GM18873 (cell line): ENCODE data around the gene KRT14.
"Not testable (repeated sequence)": the region's sequence is repeated elsewhere in the genome, so short reads cannot be mapped to it uniquely, and the experiment has no call there.

ENCODE experiments used
- ATAC-seq: cut with Tn5 transposase; IDR thresholded peaks from one replicate; pipeline ENCODE4 v1.9.1; 2021; ENCODE audit warnings: mild to moderate bottlenecking, moderate library complexity, moderate number of reproducible peaks; ENCODE audit not compliant: unreplicated experiment, low FRiP score

KRT14 gene

DNA sequence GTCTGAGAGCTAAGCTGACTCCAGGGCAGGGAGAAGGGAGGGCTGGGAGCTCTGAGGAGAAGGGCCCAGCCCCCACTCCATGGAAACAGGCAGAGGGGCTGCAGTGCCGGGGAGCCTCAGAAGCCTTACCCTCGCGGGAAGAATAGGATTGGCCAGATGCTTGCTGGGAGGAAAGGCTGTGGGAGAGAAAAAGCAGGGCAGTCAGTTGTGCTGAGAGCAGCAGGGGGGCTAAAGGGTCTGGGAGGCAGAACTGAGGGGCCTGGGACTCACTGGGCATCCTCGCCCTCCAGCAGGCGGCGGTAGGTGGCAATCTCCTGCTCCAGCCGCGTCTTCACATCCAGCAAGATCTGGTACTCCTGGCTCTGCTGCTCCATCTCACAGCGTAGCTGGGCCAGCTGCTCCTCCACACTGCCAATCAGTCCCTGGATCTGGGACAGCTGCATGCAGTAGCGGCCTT is 23.4 kb upstream of the KRT14 start:
- not testable (repeated sequence) for ATAC-seq

DNA sequence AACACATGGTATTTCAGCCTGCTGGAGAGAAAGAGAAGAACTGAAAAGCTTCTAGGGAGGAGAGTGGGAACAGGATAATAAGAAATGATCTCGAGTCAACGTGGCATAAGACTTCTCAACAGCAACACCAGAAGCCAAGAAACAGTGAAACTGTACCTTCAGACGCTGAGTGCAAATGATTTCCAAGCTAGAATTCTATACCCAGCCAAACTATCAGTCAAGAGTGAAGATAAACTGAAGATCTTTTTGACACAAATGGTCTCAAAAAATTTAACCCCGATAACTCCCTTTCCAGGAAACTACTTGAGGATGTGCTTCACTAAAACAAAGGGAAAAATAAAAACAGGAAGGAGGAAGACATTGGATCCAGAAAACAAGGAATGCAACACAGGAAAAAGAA is 20.2 kb upstream of the KRT14 start:
- ATAC-seq, result not testable (repeated sequence)

DNA sequence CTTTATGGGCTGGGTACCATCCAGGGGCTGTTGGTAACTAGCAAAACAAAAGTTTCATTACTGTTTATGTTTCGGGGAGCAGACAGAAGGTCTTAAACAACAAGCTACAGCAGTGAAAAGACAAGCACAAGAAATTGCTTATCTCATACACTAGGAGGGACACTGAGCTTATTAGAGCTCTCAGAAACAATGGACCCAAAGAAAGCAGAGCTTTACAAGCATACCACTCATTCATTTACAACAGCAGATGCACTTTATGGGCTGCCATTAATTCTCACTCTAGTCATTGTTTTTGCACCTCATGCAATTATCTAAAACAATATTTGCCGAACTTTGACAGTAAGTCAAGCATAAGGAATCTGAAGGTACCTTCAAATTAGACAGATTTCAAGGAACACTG is 15.8 kb upstream of the KRT14 start:
- ATAC-seq, result no peak

DNA sequence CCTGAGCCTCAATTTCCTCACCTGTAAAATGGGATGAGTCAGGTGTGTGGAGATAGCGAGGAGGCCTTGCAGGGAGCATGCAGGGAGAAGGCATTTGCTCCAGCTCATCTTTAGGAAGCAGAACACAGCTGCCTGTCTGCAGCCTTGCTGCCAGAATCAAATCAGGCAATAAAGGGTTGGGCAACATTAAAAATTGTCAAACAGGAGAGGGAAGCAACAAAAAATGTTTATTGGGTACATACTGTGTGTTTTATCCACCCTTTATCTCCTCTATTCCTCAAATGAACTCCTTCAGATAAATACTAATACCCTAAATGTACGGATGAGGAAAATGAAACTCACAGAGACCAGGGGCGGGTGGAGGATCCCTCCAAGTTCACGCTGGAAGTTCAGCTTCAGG is 13.6 kb upstream of the KRT14 start:
- ATAC-seq, result no peak

DNA sequence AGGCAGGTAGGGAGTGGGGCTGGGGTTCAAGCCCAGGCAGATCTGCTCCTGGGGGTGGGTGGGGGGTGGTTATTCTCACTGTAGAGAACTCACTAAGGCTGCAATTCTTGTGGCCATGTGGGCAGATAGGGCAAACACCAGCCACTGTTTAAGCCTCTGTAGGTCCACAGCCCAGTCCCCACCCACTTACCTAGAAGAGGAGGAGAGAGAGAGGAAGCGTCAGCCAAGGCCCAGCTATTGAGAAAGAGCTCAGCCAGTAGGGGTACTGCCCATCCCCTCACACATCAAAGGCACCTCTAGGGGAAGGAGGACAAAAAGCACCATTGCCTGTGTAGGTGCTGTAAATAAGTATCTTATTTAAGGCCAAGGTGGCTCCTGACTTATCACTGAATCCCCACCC is 13.0 kb upstream of the KRT14 start:
- ATAC-seq, result no peak

DNA sequence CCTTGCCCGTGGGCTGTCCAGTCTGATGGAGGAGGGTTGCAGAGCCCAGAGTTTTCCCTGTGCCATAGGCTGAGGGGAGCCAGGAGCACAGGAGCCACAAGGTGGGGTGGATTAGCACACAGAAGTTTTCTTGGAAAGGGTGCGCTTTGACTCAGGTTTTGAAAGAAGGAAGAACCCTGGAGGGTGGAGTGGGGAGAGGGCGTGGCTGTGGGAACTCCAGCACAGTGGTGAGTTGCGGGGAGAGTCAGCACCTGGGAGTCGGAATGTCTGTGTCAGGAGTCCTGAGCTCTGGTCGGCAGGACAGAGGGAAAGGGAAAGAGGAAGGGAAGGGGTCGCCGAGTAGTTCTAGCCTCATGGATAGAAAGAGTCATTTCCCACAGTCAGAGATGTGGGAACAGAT is 8.9 kb upstream of the KRT14 start:
- ATAC-seq, result no peak

DNA sequence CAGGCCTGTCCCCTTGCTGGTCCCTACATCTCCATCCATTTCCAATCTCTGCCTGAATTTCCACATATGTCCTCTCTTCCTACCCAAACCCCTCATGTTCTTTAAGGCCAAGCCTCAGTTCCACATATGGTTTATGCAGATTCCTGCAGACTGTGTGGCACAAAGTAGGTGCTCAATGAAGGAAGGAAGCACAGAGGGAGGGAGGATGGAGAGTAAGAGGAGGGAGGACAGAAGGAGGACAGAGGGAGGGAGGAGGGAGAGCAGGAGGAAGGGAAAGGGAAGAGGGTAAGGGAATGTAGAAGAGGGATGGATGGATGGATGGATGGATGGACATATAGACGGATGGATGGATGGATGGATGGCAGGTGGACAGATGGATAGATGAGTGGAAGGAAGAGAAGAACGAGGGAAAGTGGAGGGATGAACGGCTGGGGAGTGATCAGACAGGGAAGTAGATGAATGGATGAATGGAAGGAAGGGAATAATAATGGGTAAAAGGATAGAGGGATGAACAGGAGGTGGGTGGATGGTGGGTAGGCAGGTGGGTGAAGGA is 7.7 kb upstream of the KRT14 start:
- ATAC-seq, result no peak

DNA sequence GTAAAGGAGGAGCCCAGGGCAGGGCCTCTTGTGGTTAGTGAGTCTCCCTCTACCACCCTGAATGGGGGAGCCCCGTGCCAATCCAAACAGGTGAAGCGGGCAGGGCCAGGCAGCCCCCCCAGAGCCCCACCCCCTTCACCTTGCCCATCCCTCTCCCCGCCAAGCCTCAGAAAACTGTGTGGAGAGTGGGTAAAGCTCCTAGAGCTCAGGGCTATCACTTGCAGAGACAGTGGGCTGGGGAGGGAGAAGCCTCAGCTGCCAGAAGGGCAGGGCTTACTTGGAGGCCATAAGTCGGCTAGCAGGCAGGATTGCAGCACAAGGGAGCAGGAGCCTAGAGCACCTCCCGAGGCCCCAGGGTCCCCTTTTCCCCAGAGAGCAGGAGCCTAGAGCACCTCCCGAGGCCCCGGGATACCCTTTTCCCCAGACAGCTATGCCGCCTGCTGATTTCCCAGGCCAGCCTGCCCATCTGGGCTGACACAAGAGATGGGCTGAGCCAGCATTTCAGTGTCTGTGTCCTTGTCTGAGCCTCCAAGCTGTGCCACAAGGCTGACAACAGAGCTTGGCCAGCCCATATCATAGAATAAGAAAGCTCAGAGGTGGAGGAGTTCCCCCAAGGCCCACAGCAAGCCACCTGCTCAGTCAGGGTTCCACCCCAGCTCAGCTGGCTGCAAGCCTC is 6.7 kb upstream of the KRT14 start:
- ATAC-seq, result no peak

DNA sequence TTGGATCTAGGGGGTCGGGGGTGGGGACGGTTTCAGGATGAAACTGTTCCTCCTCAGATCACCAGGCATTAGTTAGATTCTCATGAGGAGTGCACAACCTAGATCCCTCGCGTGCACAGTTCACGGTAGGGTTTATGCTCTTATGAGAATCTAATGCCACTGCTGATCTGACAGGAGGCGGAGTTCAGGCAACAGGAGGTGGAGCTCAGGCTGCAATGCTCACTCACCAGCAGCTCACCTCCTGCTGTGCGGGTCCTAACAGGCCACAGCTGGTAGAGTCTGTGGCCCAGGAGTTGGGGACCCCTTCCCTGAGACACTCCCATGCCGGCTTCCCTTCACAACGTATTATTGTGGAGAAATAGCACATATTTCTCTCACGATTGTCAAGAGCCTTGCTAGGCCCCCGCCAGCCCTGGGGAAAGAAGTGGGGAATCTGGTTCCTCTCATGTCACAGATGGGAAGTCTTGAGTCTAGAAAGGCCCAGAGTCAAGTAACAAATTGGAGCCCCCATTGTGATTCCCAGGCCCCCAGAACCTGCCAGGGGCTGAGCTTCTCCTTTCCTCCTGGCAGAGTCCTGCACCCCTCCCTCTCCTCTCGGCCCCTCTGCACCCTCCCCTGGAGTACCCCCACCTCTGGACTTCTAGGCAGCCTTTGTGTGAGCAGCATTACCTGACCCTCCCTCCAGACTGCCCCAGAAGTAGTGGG is 6.1 kb upstream of the KRT14 start:
- no peak for ATAC-seq

DNA sequence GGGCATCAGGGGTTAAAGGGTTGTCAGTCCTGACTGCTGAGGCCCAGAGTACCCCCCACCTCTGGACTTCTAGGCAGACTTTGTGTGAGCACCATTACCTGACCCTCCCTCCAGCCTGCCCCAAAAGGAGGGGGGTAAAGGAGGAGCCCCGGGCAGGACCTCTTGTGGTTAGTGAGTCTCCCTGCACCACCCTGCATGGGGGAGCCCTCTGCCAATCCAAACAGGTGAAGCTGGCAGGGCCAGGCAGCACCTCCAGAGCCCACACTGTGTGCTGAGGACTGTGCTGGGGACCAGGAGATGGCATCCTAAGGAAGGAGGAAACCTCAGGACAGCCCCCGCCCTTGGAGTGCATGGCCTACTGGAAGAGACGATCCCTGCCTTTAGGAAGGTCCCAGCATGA is 2.6 kb upstream of the KRT14 start:
- ATAC-seq, result no peak

DNA sequence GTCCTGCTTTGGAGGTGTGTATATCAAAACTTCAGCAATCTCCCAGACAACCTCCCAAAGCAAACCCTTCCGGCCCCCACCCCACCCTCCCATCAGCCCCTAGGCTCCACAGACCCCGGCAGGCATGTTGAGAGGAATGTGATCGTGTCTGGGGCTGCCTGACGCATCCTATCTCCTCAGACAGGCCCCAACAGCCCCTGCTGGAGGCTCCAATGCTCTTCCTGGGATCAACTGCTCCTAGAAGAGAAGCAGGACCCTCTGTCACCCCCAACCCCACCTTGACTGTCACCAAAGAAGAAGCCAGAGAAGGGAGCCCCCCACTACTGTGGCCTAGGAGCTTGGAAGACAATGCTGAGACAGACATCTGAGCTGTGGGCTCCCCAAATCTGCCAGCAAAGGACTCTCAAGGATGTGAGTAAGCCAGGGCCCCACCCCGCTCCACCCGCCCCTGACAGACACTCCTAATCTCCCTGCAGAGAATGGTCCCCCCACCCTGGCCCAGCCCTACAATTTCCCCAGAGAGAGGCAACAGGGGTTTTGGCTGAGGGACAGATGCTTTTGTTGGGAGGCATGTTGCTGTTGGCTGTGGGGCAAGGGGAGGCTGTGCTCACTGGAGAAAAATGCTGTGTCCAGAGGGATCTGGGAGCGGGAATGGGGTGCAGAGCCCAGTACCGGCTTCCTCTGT is 1.6 kb upstream of the KRT14 start:
- no peak for ATAC-seq

DNA sequence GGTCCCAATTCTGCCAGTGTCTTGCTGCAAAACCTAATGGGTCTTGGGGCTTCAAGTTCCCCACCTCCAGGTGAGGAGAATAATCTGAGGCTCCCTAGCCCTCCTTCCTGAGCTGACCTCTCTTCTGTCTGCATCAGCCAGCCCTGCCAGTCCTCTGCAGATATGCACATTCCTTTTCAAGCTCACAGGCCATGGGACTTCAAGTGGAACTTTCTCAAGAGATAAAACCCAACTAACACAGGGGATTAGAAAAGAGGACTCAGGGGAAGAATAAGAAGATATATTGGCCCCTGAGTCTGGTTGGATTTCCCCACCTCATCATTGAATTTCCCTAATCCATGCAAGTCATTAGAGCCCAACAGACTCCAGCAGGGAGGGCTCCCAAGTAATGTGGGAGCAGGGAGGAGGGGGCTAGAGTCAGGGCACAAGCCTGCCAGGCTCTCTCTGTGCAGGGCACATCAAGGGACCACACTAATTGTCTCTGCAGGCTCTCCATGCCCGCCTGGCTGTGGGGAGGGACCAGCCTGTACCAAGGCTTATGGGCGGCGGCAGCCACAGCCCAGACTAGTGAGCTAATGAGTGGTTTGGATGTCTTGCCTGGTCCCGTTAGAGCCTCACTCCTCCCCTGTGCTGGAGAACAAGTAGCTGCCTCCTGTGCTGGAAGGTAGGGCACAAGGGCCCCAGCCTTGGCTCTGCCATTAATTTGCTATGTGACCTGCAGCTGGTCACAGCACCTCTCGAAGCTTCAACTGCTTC is 1.2 kb downstream of the KRT14 start:
- no peak for ATAC-seq

DNA sequence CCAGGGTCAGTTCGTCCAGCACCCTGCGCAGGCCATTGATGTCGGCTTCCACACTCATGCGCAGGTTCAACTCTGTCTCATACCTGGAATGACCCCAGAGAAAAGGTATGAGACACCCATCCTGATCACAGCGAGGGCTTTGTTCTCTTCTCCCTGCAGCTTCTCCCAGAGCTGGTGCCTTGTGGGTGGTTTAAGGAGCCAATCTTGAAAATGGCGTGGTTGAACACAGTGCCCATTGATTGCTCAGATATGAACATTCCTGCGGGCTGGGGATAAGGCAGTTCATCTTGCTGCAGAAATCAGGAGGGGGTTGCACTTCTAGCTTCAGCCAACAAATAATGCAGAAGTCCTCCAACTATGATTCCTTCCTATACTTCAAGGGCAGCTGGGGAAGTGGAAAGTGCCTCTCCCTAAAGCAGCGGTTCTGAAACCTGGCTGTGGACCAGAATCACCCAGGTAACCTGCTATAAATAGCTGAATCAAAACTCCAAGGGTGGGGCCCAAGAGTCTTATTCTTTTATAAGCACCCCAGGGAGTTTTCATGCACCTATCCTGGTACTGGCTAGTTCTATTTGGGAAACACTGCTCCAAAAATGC is 2.3 kb downstream of the KRT14 start:
- not testable (repeated sequence) for ATAC-seq

DNA sequence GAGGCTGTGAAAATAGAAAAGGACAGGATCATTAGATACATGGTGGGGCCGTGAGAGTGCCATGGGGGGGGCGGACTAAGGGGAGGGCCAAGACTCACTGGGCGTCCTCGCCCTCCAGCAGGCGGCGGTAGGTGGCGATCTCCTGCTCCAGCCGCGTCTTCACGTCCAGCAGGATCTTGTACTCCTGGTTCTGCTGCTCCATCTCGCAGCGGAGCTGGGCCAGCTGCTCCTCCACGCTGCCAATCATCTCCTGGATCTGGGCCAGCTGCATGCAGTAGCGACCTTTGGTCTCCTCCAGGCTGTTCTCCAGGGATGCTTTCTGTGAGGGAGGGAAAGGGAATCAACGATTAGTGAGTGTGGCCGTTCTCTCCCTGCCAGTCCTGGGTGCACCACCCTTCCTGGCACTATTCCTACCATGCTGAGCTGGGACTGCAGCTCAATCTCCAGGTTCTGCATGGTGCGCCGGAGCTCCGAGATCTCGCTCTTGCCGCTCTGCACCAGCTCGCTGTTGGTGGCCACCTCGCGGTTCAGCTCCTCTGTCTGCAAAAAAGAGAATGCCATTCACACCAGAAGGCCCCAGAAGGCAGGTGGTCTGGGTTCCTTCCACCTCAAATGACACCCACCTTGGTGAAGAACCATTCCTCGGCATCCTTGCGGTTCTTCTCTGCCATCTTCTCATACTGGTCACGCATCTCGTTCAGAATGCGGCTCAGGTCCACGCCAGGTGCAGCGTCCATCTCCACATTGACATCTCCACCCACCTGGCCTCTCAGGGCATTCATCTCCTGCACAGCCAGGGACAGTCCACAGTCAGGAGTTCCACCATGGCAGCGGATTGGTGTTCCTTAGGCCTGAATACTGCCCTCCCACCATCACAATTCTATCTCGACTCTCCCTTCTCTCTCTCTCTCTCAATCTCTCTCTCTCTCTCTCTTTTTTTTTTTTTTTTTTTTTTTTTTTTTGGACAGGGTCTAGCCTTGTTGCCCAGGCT is 3.3 kb downstream of the KRT14 start:
- no peak for ATAC-seq

DNA sequence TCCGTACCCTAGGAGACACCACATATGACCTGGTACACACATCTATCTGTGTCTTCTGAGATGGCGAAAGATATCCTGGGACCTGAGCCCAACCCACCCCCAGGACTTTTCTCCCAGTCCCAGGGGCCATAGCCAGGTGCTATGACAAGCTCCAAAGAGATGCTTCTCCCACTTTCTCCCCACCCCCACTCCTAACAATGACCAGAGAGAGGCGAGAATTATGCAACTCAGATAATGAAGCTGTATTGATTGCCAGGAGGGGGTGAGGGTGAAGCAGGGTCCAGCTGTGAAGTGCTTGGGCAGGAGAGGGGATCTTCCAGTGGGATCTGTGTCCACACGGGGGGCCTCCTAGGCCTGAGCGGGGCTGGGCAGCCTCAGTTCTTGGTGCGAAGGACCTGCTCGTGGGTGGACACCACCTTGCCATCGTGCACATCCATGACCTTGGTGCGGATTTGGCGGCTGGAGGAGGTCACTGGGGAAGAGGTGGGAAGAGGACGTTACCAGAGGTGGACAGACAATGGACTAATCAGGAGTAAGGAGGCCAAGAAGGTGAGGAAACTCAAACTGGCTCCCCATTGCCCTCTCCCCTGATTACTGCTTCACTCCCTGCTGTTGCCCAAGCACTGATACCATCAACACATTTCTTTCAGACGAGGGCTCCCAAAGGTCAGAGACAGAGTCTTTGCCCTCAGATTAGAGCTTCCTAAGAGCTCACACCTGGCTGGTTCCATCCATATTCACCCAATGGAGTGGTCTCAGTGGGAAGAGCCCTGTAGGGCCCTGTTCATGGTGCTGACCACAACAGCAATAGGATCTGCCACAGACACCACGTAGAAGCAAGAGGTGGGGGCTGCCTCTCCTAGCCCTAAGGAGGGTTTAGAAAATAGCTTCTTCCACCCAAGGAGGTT is 4.4 kb downstream of the KRT14 start:
- not testable (repeated sequence) for ATAC-seq

DNA sequence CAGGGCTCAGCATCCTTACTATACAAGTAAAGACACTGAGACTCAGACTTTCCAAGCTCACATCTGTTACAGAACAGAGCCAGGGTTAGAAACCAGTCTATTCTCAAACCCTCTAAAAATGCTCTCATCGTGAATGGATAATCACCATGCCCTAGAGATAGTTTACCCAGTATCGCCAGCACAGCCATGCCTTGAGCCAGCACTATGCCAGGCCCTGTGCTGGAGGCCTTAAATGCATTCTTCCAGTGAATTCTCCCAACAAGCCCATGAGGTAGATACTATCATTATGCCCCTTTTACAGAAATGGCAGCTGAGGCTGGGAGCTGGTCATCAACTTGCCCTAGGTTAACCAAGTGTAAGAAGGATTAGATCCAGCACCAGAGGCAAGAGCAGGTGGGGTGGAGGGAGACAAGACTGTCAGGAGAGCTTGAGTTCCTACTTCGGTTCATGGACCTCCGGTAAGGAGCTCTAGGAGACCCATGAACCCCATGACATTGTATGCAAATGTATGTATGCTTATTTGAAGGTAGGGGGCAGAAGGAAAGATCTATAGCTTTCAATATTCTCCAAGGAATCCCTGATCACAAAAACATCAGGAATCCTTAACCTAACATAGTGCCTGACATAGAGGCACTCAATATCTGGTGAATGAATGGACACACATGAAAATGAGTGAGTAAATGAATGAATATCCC is 5.2 kb downstream of the KRT14 start:
- ATAC-seq, result no peak

DNA sequence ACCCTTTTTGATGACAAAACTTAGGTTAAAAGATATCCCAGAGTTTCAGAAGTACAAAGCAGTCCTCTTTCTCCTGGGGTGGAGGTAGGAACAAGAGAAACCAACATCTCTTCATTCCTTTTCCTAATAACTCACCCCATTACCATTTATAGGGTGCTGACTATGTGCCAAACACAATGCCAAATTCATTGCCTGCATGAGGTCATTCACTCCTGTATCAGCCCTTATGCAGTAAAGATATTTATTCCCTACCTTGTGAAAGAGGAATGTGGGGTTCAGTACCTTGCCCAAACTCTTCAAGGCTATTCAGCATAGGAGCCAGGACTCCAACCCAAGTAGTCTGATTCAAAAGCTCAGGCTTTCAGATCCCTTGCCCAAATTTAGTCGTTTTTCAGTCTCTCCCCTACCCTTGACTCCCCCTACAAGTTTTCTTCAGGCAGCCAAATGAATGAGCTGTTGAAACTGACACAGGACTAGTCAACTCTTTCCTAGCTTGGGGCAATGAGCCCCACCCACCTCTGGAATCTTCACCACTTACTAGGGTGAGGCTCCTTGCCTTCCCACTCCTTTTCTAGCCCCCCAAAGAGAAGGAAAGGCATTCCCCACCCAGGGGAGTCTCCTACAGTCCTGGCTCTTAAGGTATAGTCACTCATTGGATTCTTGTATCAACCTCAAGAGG is 5.9 kb downstream of the KRT14 start:
- no peak for ATAC-seq
